ENCODE data around the gene TNK1.

DNA sequence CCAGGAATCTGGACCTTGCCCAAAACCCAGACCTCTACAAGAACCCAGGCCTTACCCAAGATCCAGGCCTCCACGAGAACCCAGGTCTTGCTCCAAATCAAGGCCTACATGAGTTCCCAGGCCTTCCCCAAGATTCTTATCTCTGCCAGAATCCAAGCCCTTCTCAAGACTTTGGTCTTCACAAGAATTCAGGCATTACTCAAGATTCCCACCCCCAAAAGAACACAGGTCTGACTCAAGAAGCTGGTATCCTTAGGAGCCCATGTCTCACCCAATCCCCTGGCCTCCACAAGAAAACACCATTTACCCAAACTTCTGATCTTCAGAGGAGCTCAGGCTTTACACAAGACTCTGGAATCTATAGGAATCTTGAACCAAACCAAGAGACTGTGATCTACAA is 50.3 kb downstream of the TNK1 start:
- no peak for TF ChIP-seq POLR2A (IDR thresholded peaks at IDR 0.05)
- TF ChIP-seq, protein P1, sequence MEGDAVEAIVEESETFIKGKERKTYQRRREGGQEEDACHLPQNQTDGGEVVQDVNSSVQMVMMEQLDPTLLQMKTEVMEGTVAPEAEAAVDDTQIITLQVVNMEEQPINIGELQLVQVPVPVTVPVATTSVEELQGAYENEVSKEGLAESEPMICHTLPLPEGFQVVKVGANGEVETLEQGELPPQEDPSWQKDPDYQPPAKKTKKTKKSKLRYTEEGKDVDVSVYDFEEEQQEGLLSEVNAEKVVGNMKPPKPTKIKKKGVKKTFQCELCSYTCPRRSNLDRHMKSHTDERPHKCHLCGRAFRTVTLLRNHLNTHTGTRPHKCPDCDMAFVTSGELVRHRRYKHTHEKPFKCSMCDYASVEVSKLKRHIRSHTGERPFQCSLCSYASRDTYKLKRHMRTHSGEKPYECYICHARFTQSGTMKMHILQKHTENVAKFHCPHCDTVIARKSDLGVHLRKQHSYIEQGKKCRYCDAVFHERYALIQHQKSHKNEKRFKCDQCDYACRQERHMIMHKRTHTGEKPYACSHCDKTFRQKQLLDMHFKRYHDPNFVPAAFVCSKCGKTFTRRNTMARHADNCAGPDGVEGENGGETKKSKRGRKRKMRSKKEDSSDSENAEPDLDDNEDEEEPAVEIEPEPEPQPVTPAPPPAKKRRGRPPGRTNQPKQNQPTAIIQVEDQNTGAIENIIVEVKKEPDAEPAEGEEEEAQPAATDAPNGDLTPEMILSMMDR (IDR thresholded peaks at IDR 0.05), result no peak
